K562 (cell line): ENCODE data around the gene CLEC2L. TPM values are rescaled to one million over a fixed set of nuclear protein-coding genes. Genes with fewer than 3 reads are reported as not detected.

Source experiments
- ATAC-seq: fragments of 200-7000 bp; cut with Tn5 transposase; 3 replicates; pipeline ENCODE4 v1.9.1; 2020; ENCODE audit warnings: moderate library complexity
- BruUV-seq: library from RNA; stranded (reverse); fragments of 400-500 nt; replicated peaks from 2 replicates; lab custom pipeline; 2021; lab: Mats Ljungman, UMichigan
- CTCF ChIA-PET: fragments of 300-600 bp; formaldehyde crosslinking; extraction: SDS; loops from one replicate; lab custom pipeline; 2021; ENCODE audit warnings: low intra/inter-chr PET ratio; lab: Yijun Ruan, JAX
- POLR2A ChIA-PET: fragments of 300-600, 350-650 bp; sonication (Branson Sonifier 250); formaldehyde crosslinking; extraction: SDS; loops from one replicate; lab custom pipeline; 2021; ENCODE audit warnings: antibody characterized with exemption, inconsistent platforms; lab: Yijun Ruan, JAX
- DNase-seq, 4 experiments: peaks; one replicate each; pipeline versions ENCODE4 v3.0.0 to v3.0.0-alpha.2; 2011 to 2018; ENCODE audit warnings: low spot score in 3 of 4, mixed read lengths in 3 of 4; ENCODE audit errors: extremely low read depth in 1 of 4
- FAIRE-seq: peaks from 2 replicates; lab custom pipeline; 2011; peaks lifted over from hg19 to GRCh38; lab: Jason Lieb, UNC
- H2AFZ ChIP-seq: 2 replicates; pipeline ENCODE4 v1.6.0; 2011; ENCODE audit warnings: low read depth, low read length, control low read depth, inconsistent platforms
- H3K27ac ChIP-seq: fragments of 200-600 bp; 3 replicates; pipeline ENCODE4 v1.8.0; 2011; ENCODE audit warnings: low read depth, mild to moderate bottlenecking, control low read depth, inconsistent platforms, low read length, moderate library complexity, mixed read lengths; ENCODE audit errors: extremely low read depth
- H3K27me3 ChIP-seq, 2 experiments: fragments of 300-600 bp in 1 of 2; 2 replicates in 1 of 2; 3 replicates in 1 of 2; pipeline versions ENCODE4 v1.6.0 to v1.8.0; 2011; ENCODE audit warnings: inconsistent platforms in 2 of 2, low read length in 2 of 2, mild to moderate bottlenecking in 1 of 2, mixed read lengths in 1 of 2, moderate library complexity in 1 of 2; ENCODE audit not compliant: control insufficient read depth in 2 of 2, insufficient read depth in 2 of 2
- H3K36me3 ChIP-seq: fragments of 300-600 bp; 3 replicates; pipeline ENCODE4 v1.8.0; 2011; ENCODE audit warnings: mild to moderate bottlenecking, low read length, inconsistent platforms; ENCODE audit not compliant: control insufficient read depth, insufficient read depth
- H3K4me1 ChIP-seq, 2 experiments: fragments of 200-600 bp in 1 of 2; replicated peaks in 1 of 2; 2 replicates in 1 of 2; 3 replicates in 1 of 2; pipeline versions ENCODE4 v1.5.1 to v1.8.0; 2011; ENCODE audit warnings: inconsistent platforms in 2 of 2, low read length in 2 of 2, mild to moderate bottlenecking in 1 of 2, mixed read lengths in 1 of 2, moderate library complexity in 1 of 2; ENCODE audit not compliant: control insufficient read depth in 2 of 2, insufficient read depth in 2 of 2
- H3K4me2 ChIP-seq: 2 replicates; pipeline ENCODE4 v1.6.1; 2011; ENCODE audit warnings: low read length, control low read depth, inconsistent platforms, mixed read lengths; ENCODE audit not compliant: insufficient read depth
- H3K4me3 ChIP-seq: fragments of 200-600 bp; sonication (generic), shearing (Covaris generic); 2 replicates; pipeline ENCODE4 v1.5.1; 2016; ENCODE audit warnings: control low read depth, inconsistent platforms
- H3K79me2 ChIP-seq: fragments of 200-600 bp; 3 replicates; pipeline ENCODE4 v1.8.0; 2011; ENCODE audit warnings: low read length, inconsistent platforms; ENCODE audit not compliant: control insufficient read depth, insufficient read depth
- H3K9ac ChIP-seq, 2 experiments: 2 replicates each; pipeline versions ENCODE4 v1.6.0 to v1.6.1; 2011; ENCODE audit warnings: low read depth in 2 of 2, low read length in 2 of 2, control low read depth in 1 of 2, inconsistent platforms in 1 of 2, mild to moderate bottlenecking in 1 of 2, mixed read lengths in 1 of 2; ENCODE audit not compliant: insufficient read depth in 1 of 2
- H3K9me1 ChIP-seq: one replicate; pipeline ENCODE4 v1.6.0; 2011; ENCODE audit warnings: inconsistent platforms, mild to moderate bottlenecking, low read length, moderate library complexity; ENCODE audit not compliant: control insufficient read depth, insufficient read depth
- H3K9me3 ChIP-seq: replicated peaks from 2 replicates; pipeline ENCODE4 v1.5.1; 2011; ENCODE audit warnings: low read depth, low read length, inconsistent platforms; ENCODE audit not compliant: control insufficient read depth, insufficient read depth
- H4K20me1 ChIP-seq: replicated peaks from 2 replicates; pipeline ENCODE4 v1.6.1; 2011; ENCODE audit warnings: low read length, inconsistent platforms, mixed read lengths; ENCODE audit not compliant: control insufficient read depth, insufficient read depth
- CBFA2T3 ChIP-seq: fragments of 450-650 bp; IDR thresholded peaks from 2 replicates; pipeline ENCODE4 v1.6.1; 2017
- POLR2A ChIP-seq: fragments of 450-650 bp; conservative IDR thresholded peaks from 2 replicates; pipeline ENCODE4 v1.6.1; 2016
- RFX1 ChIP-seq: fragments of 450-650 bp; IDR thresholded peaks from 2 replicates; pipeline ENCODE4 v1.6.1; 2016; ENCODE audit warnings: mild to moderate bottlenecking, moderate library complexity
- TAL1 ChIP-seq: fragments of 450-650 bp; IDR thresholded peaks from 2 replicates; pipeline ENCODE4 v1.6.1; 2016; ENCODE audit warnings: mild to moderate bottlenecking
- TCF3 ChIP-seq: sonication (generic); formaldehyde crosslinking; IDR thresholded peaks from 2 replicates; pipeline ENCODE4 v1.4.0; 2020; ENCODE audit warnings: mild to moderate bottlenecking, missing genetic modification reagents
- XRCC3 ChIP-seq: fragments of 450-650 bp; IDR thresholded peaks from 2 replicates; pipeline ENCODE4 v1.6.1; 2017; ENCODE audit warnings: mild to moderate bottlenecking, moderate library complexity
- WGBS: fragments of 100-300 bp; shearing (Covaris generic); methylation state at CpG from one replicate; pipeline ENCODE4 v1.1.6; 2016; ENCODE audit warnings: low coverage, mixed read lengths; ENCODE audit not compliant: insufficient coverage; ENCODE audit errors: missing lambda C conversion rate; 5-methylcytosine and 5-hydroxymethylcytosine counted together
- in situ Hi-C: fragments of 300-500 bp; cut with MboI; formaldehyde crosslinking; loops from 4 replicates; pipeline ENCODE4 v1.15.0; 2018; ENCODE audit warnings: inconsistent platforms, mixed read lengths
- intact Hi-C: fragments of 100-400 bp; cut with micrococcal nuclease; formaldehyde crosslinking; loops from 2 replicates; pipeline ENCODE4 v1.14.2; 2022
- polyA plus RNA-seq, 8 experiments: library from polyadenylated mRNA; depleted of rRNA in 4 of 8; stranded (reverse) in 5 of 8; unstranded in 3 of 8; fragments of >200 nt; fragmentation: Nextera tagmentation in 2 of 8; fragmentation: Illumina TruSeq in 1 of 8; extraction: Ambion mirVana in 2 of 8; extraction: Trizol in 1 of 8; gene quantifications; 2 replicates each; pipeline versions ENCODE4 v1.2.1 to v1.2.3, GENCODE V29; 2011 to 2014; ENCODE audit warnings: inconsistent platforms in 1 of 8, missing spikeins in 1 of 8
- total RNA-seq, 7 experiments: library from RNA; depleted of rRNA in 6 of 7; stranded (reverse); fragments of >200 nt in 6 of 7; fragmentation: Illumina TruSeq in 2 of 7; extraction: Trizol in 2 of 7; gene quantifications; 2 replicates each; pipeline versions ENCODE4 v1.2.1 to v1.2.3, GENCODE V29; 2011 to 2021; ENCODE audit warnings: low replicate concordance in 1 of 7
- TF ChIP-seq, protein P1 (sequence below): fragments of 250-450 bp; sonication (Bioruptor Pico); IDR thresholded peaks from 2 replicates; pipeline ENCODE4 v1.4.0; 2020

CLEC2L gene
- total and polyA plus RNA-seq, 9 of the 15 experiments (the other 6 are each of a cell fraction or from before 2014, with no cell fraction given): 0.84 to 5.5 (median 1.8) TPM

- in situ Hi-C loops: no loop called here
- H3K9me1 ChIP-seq: no peaks in the 10 kb centered on the region
Observed at GRCh38 chr7:139509535-139509934, 13.9 kb upstream of the CLEC2L start.

DNA sequence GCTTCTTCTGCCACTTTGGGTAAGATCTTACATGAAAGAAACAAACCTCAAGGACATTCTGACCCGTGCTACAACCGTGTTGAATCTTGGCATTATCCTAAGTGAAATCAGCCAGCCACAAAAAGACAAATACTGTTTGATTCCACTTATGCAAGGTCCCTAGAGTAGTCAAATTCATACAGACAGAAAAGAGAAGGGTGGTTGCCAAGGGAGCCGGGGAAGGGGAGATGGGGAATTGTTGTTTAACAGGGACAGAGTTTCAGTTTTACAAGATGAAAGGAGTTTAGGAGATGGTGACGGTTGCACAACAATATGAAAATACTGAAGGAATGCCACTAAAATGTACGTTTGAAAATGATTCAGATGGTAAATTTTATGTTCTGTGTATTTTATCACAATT lies 12.2 kb upstream of the CLEC2L start:
- BruUV-seq: no TSS peak
- no peaks in the 10 kb centered on the region for H3K9me1 ChIP-seq
- no peaks in the 10 kb centered on the region for H3K9me3 ChIP-seq
- in situ Hi-C loops (no loop called here), intact Hi-C loops (no loop called here)
- ATAC-seq: no peak
- no peaks in the 10 kb centered on the region for H3K36me3 ChIP-seq
- H3K27ac ChIP-seq: no peak overlapping the region
- no peak overlapping the region for H3K4me3 ChIP-seq
- H3K9ac ChIP-seq: no peak overlapping the region
- ChIA-PET POLR2A (no interaction called here), CTCF (no interaction called here)
- TF ChIP-seq, protein P1, sequence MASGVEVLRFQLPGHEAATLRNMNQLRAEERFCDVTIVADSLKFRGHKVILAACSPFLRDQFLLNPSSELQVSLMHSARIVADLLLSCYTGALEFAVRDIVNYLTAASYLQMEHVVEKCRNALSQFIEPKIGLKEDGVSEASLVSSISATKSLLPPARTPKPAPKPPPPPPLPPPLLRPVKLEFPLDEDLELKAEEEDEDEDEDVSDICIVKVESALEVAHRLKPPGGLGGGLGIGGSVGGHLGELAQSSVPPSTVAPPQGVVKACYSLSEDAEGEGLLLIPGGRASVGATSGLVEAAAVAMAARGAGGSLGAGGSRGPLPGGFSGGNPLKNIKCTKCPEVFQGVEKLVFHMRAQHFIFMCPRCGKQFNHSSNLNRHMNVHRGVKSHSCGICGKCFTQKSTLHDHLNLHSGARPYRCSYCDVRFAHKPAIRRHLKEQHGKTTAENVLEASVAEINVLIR: no peak
- TF ChIP-seq RFX1: 0 out of 2 replicates have a peak, but pooled peaks have one; percentile 8
- H3K79me2 ChIP-seq: no peaks in the 10 kb centered on the region
- H2AFZ ChIP-seq: no peak overlapping the region
- no peak for DNase-seq
- peaks cover 33 to 54% of the 10 kb centered on the region in 2 experiments for H3K27me3 ChIP-seq
- no peaks in the 10 kb centered on the region for H3K4me1 ChIP-seq
- no peak for FAIRE-seq
- no peak overlapping the region for H3K4me2 ChIP-seq
- H4K20me1 ChIP-seq: peaks cover 4% of the 10 kb centered on the region; the same call in 1 of the 2 replicates
- WGBS: 2% methylated on average over 5 of the region's 5 CpGs

More at GRCh38 chr7:139509535-139509934, 13.9 kb upstream of the CLEC2L start:
- Histone ChIP-seq H3K4me2 (no peak overlapping the region), H3K27ac (no peak overlapping the region), H3K4me1 (0 out of 5 replicates have a peak, but pooled peaks cover 0 to 2% of the 10 kb centered on the region in 2 experiments), H3K9me3 (no peaks in the 10 kb centered on the region), H3K9ac (no peak overlapping the region), H3K79me2 (no peaks in the 10 kb centered on the region), H2AFZ (no peak overlapping the region), H3K4me3 (no peak overlapping the region), H3K27me3 (peaks cover 28 to 56% of the 10 kb centered on the region in 2 experiments), H3K36me3 (no peaks in the 10 kb centered on the region), H4K20me1 (peaks cover 8% of the 10 kb centered on the region; the same call in 1 of the 2 replicates)
- DNase-seq (no peak), FAIRE-seq (no peak), ATAC-seq (no peak)
- 4% methylated on average over 2 of the region's 2 CpGs for WGBS
- no TSS peak for BruUV-seq
- intact Hi-C loops: no loop called here
- ChIA-PET POLR2A (interaction anchor here (0.6 to 1.5 kb wide), 4 partner anchors 9 to 33 kb away, joined by 3 read pairs; no protein-coding TSS in a partner anchor), CTCF (no interaction called here)
- no peak for TF ChIP-seq POLR2A
- peak; percentile 61 for TF ChIP-seq CBFA2T3
- no peak for TF ChIP-seq XRCC3
- peak; percentile 57 for TF ChIP-seq TCF3 (CRISPR knock-in tag)
- peak; percentile 41; the same call in 1 of the 2 replicates for TF ChIP-seq TAL1
